GM12878 (cell line): ENCODE data around the gene DIP2B. TPM values are rescaled to one million over a fixed set of nuclear protein-coding genes. Genes with fewer than 3 reads are reported as not detected.

Source experiments
- CBX5 ChIP-seq: sonication (generic); IDR thresholded peaks from 2 replicates; pipeline ENCODE4 v1.6.1; 2016; ENCODE audit warnings: low read depth, moderate library complexity, mild to moderate bottlenecking, inconsistent platforms
- CREM ChIP-seq: IDR thresholded peaks from 2 replicates; pipeline ENCODE4 v1.6.1; 2014; ENCODE audit warnings: antibody characterized with exemption, low read depth
- EED ChIP-seq: sonication (generic); IDR thresholded peaks from 2 replicates; pipeline ENCODE4 v1.6.1; 2016; ENCODE audit warnings: antibody characterized with exemption, low read depth
- EZH2 ChIP-seq: IDR thresholded peaks from 2 replicates; pipeline ENCODE4 v1.6.1; 2012; ENCODE audit warnings: low read depth, mild to moderate bottlenecking, control low read depth, inconsistent platforms, low read length, borderline replicate concordance; ENCODE audit not compliant: control insufficient read depth
- IKZF2 ChIP-seq, 2 experiments: fragments of 450-650 bp; IDR thresholded peaks; 2 replicates each; pipeline ENCODE4 v1.6.1; 2017; ENCODE audit warnings: mild to moderate bottlenecking in 2 of 2, moderate library complexity in 2 of 2
- IRF4 ChIP-seq: IDR thresholded peaks from 2 replicates; pipeline ENCODE4 v1.6.1; 2011; ENCODE audit warnings: low read depth, low read length
- IRF5 ChIP-seq: fragments of 450-650 bp; IDR thresholded peaks from 2 replicates; pipeline ENCODE4 v1.6.1; 2017; ENCODE audit warnings: borderline replicate concordance
- MLLT1 ChIP-seq: fragments of 450-650 bp; IDR thresholded peaks from 2 replicates; pipeline ENCODE4 v1.6.1; 2016; ENCODE audit warnings: mild to moderate bottlenecking
- MTA2 ChIP-seq: fragments of 450-650 bp; IDR thresholded peaks from 2 replicates; pipeline ENCODE4 v1.6.1; 2016; ENCODE audit warnings: low read depth, mild to moderate bottlenecking, moderate library complexity
- NBN ChIP-seq: fragments of 450-650 bp; IDR thresholded peaks from 2 replicates; pipeline ENCODE4 v1.6.1; 2016
- POLR2AphosphoS5 ChIP-seq: IDR thresholded peaks from 2 replicates; pipeline ENCODE4 v1.6.1; 2011; ENCODE audit warnings: mild to moderate bottlenecking, low read length, inconsistent platforms
- RAD51 ChIP-seq: fragments of 450-650 bp; IDR thresholded peaks from 2 replicates; pipeline ENCODE4 v1.6.1; 2016; ENCODE audit warnings: moderate library complexity, mild to moderate bottlenecking, inconsistent platforms
- RB1 ChIP-seq: fragments of 450-650 bp; formaldehyde crosslinking; IDR thresholded peaks from 2 replicates; pipeline ENCODE4 v1.6.1; 2017; ENCODE audit warnings: mild to moderate bottlenecking, borderline replicate concordance
- RCOR1 ChIP-seq: conservative IDR thresholded peaks from 2 replicates; pipeline ENCODE4 v1.6.1; 2012; ENCODE audit warnings: low read depth, low read length, improper control_type of control experiment
- SKIL ChIP-seq: fragments of 450-650 bp; IDR thresholded peaks from 2 replicates; pipeline ENCODE4 v1.6.1; 2017; ENCODE audit warnings: mild to moderate bottlenecking, low read depth, inconsistent platforms; ENCODE audit not compliant: poor library complexity, severe bottlenecking
- SREBF1 ChIP-seq: IDR thresholded peaks from 2 replicates; pipeline ENCODE4 v1.6.1; 2012; ENCODE audit warnings: mild to moderate bottlenecking, low read length
- SUPT20H ChIP-seq: IDR thresholded peaks from 2 replicates; pipeline ENCODE4 v1.6.1; 2011; ENCODE audit warnings: low read depth, mild to moderate bottlenecking, low read length, moderate library complexity, borderline replicate concordance; ENCODE audit not compliant: control insufficient read depth
- TAF1 ChIP-seq: IDR thresholded peaks from 2 replicates; pipeline ENCODE4 v1.6.1; 2011; ENCODE audit warnings: mild to moderate bottlenecking, low read depth, low read length, borderline replicate concordance
- TARDBP ChIP-seq: IDR thresholded peaks from 2 replicates; pipeline ENCODE4 v1.6.1; 2016; ENCODE audit warnings: borderline replicate concordance
- TCF3 ChIP-seq: IDR thresholded peaks from 2 replicates; pipeline ENCODE4 v1.6.1; 2012; ENCODE audit warnings: low read depth, mild to moderate bottlenecking, low read length, borderline replicate concordance; ENCODE audit not compliant: insufficient read depth
- WRNIP1 ChIP-seq: IDR thresholded peaks from 2 replicates; pipeline ENCODE4 v1.6.1; 2011; ENCODE audit warnings: low read depth, low read length, improper control_type of control experiment, borderline replicate concordance
- ZNF217 ChIP-seq: fragments of 450-650 bp; IDR thresholded peaks from 2 replicates; pipeline ENCODE4 v1.6.1; 2017; ENCODE audit warnings: antibody characterized with exemption, mild to moderate bottlenecking
- ZNF384 ChIP-seq: IDR thresholded peaks from 2 replicates; pipeline ENCODE4 v1.6.1; 2012; ENCODE audit warnings: low read depth, mild to moderate bottlenecking, low read length, improper control_type of control experiment, borderline replicate concordance
- polyA plus RNA-seq, 11 experiments: library from polyadenylated mRNA; depleted of rRNA in 4 of 11; unstranded in 6 of 11; stranded (reverse) in 5 of 11; fragments of >200 nt; fragmentation: Nextera tagmentation in 4 of 11; fragmentation: Illumina TruSeq in 1 of 11; extraction: Ambion mirVana in 4 of 11; extraction: Trizol in 1 of 11; gene quantifications; 1 replicate in 1 of 11; 2 replicates in 10 of 11; pipeline versions ENCODE4 v1.2.1 to v1.2.3, GENCODE V29; 2011 to 2016; ENCODE audit warnings: inconsistent platforms in 2 of 11, missing spikeins in 2 of 11, low read depth in 1 of 11
- total RNA-seq, 4 experiments: library from RNA; depleted of rRNA in 3 of 4; stranded (reverse); fragments of >200 nt in 3 of 4; fragmentation: Illumina TruSeq in 1 of 4; extraction: Trizol in 1 of 4; gene quantifications; 2 replicates each; pipeline versions ENCODE4 v1.2.1 to v1.2.3, GENCODE V29; 2013 to 2021
- TF ChIP-seq, protein P1 (sequence below): IDR thresholded peaks from 2 replicates; pipeline ENCODE4 v1.6.1; 2012; ENCODE audit warnings: low read length, inconsistent platforms
- TF ChIP-seq, protein P2 (sequence below): IDR thresholded peaks from 2 replicates; pipeline ENCODE4 v1.6.1; 2011; ENCODE audit warnings: low read depth, mild to moderate bottlenecking, low read length, moderate library complexity, borderline replicate concordance; ENCODE audit errors: extremely low read depth

DIP2B gene
- total and polyA plus RNA-seq, 10 of the 15 experiments (the other 5 are each of a cell fraction or from before 2014, with no cell fraction given), result 4.5 to 30.0 (median 18.6) TPM

DNA sequence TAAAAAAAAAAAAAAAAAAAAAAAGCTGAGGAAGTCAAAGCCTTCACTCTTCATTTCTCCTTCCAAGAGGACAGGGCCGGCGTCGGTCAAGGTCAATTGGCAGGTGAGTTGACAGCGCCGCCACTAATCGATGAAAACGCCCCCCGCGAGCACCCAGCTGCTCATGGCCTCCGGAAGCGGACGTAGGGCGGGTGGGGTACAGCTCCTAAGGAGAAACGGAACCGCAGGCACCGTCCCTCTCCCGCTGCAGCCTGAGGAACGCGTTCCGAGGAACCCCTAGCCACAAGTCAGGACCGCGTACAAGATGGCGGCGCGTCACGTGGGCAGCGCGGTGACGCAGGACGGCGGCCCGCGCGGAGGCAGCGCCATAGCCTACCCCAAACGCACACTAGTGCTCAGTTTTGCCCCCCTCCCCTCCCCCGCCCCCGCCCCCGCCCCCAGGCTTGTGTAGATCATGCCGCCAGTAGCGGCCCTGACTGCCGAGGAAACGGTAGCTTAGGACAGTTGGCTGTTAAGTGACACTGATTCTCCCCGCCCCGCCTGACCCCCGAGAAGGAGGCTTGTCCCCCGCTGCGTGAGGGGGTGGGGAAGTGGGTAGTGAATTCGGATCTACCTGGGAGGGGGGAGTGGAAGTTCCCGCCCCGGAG, 259.0 kb downstream of the DIP2B start, which contains the start of gene ATF1 (continued):
- TF ChIP-seq SKIL (no peak), SREBF1 (no peak), TAF1 (peak; percentile 83; the same call in 1 of the 2 replicates), RB1 (no peak; the same call in 1 of the 2 replicates), POLR2AphosphoS5 (peak; percentile 96), NBN (0 out of 2 replicates have a peak, but pooled peaks have one; percentile 86), IRF5 (peak; percentile 5; the same call in 1 of the 2 replicates), MLLT1 (no peak), IKZF2 (IDR thresholded peaks at IDR 0.05) (peak in 1 of 2 experiments; percentile 39; a peak in 2 of 4 replicates), EZH2 (no peak), SUPT20H (no peak), ZNF384 (peak; percentile 54; the same call in 1 of the 2 replicates), ZNF217 (no peak), CBX5 (no peak), RAD51 (peak; percentile 87), CREM (peak; percentile 94), TARDBP (no peak), TCF3 (no peak), WRNIP1 (no peak), IRF4 (no peak), MTA2 (0 out of 2 replicates have a peak, but pooled peaks have one; percentile 12), EED (0 out of 2 replicates have a peak, but pooled peaks have one; percentile 26), RCOR1 (no peak)
- TF ChIP-seq, protein P1, sequence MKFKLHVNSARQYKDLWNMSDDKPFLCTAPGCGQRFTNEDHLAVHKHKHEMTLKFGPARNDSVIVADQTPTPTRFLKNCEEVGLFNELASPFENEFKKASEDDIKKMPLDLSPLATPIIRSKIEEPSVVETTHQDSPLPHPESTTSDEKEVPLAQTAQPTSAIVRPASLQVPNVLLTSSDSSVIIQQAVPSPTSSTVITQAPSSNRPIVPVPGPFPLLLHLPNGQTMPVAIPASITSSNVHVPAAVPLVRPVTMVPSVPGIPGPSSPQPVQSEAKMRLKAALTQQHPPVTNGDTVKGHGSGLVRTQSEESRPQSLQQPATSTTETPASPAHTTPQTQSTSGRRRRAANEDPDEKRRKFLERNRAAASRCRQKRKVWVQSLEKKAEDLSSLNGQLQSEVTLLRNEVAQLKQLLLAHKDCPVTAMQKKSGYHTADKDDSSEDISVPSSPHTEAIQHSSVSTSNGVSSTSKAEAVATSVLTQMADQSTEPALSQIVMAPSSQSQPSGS, result no peak
- TF ChIP-seq, protein P2, sequence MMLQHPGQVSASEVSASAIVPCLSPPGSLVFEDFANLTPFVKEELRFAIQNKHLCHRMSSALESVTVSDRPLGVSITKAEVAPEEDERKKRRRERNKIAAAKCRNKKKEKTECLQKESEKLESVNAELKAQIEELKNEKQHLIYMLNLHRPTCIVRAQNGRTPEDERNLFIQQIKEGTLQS, result peak; percentile 79
